ENCODE results near the gene AXIN2.

DNA sequence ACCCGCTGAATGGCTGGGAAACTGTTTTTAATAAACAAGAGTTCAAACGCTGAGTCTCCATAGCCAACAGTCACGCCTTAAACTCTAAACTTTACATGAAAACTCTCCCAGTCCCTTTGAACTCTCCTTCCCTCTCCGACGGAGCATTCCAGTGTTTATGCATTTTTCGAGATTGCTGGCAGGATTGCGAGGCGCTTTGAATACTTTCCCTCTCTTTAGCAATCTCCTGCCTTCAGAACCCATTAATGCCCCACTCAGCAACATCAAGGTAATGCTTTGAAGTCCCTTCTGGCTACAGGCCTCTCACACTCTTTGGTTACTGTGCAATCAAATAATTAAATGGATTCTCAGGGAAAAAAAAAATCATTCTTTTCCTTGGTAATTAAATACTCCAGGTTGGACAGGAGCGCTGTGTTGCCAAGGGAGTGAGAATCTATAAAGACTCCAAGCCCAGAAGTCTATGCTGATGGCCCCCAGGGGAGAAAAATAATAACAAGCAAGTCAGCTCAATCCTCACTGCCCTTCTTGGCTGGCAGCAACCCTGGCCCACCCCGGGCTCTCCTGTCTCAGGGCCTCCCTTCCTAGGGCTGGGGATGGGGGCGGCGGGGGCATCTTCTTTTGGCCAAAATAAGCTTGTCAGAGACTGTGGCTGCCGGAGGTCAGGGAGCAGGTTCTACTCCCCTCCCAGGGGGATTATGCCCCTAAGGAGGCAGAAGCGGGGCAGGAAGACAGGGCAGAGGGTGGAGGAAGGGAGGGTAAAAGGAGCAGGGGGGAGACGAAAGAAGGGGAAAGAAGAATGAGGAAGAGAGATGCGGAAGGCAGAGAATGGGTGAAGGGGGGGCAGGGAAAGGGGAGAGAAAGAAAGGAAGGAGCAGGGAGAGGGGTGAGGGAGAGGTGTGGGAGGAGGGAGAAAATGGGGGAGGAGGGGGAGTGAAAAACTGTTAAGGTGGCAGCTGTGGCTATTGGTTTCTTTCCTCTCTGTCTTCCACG, 45.2 kb downstream of the AXIN2 start:
- TF ChIP-seq CTCF (IDR thresholded peaks at IDR 0.05) (no peak), POLR2A (IDR thresholded peaks at IDR 0.05) (no peak)

All from ovary (tissue), 3 donors.